Aortic smooth muscle cell (primary cell): ENCODE results near the gene URM1. TPM values are rescaled to one million over a fixed set of nuclear protein-coding genes. Genes with fewer than 3 reads are reported as not detected.

Experiments
- total RNA-seq: library from RNA; depleted of rRNA; stranded (reverse); fragments of >200 nt; gene quantifications from 2 replicates; pipeline ENCODE4 v1.2.3, GENCODE V29; 2014

URM1 gene
- total RNA-seq: 32.2 and 40.7 TPM in 2 replicates

DNA sequence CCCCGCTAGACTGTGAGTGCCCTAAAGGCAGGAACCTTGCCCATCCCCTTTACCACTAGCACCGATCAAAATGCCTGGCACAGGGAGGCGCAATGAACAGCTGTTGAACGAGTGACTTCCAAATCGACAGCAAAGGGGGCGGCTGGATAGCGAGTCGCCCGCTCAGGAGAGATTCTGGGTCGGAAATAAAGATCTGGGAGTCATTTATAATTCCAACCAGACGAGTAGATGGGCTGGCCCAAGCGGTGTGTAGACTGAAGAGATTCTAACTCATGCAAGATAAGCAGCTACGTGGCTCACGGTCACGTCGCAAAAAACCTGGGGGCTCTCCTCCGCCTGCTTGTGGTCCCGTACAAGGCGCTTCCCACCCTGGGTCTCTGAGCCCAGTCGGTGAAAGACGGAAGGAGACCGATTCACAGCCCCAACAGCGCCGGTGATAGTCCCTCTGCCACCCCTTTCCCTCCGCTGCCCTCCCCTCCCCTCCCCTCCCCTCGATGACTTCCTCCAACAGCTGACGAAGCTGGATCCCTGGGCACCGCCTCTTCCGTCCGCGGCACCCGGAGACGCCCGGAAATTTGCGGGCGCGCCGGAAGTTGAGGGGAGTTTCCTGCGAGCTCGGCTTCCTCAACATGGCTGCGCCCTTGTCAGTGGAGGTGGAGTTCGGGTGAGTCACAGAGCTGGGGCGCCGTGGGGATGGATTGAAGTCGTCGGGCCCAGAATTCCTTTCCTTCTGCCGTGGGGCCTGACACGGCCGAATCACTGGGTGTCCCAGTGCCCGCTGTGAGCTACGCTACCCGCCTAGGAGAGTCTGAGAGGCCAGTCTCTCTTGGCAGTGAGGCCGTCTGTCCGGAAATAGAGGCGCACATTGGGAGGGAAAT lies at the start of gene URM1:
URM1 (plus strand) TSS at position 623 of the 878 bp plus-strand sequence; CDS start at position 630, 7 bp downstream.

DNA sequence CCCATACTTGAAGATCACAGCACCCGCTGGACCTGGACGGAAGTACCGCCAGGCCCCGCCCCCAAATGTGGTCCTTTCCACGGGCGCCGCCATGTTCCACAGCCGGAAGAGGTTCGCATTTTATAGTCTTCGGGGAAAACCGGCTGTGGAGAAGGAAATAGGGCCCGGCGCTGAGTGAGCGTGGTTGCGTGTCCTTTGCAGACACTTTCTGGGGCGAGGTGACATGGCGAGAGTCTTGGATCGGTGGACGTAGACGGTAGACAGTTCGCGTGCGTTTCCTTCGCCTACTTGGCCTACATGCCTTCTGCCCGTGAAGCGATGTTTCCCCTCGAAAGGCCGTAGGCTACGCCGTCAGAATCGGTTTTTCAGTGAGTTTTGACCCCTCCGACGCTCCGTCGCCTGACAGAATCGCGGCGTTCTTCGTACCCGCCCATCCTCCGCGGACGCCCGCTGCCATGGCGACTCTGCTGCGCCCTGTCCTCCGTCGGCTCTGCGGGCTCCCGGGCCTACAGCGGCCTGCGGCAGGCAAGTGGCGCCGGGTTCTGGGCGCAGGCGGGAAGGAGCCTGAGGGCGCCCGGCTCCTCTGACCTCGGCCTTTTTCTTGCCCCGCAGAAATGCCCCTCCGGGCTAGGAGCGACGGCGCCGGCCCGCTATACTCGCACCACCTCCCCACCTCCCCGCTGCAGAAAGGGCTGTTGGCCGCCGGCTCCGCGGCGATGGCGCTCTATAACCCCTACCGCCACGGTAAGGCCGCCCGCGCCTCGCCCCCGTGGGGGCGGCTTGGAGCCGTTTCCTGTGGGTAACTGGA lies 48.6 kb upstream of the URM1 start, which contains the start of the genes COQ4 and TRUB2:
COQ4 (plus strand) TSS at position 436 of the 808 bp plus-strand sequence; CDS start at position 456, 20 bp downstream.
TRUB2 (minus strand) TSS at position 44 of the 808 bp plus-strand sequence; CDS start at position 5, 39 bp downstream.

DNA sequence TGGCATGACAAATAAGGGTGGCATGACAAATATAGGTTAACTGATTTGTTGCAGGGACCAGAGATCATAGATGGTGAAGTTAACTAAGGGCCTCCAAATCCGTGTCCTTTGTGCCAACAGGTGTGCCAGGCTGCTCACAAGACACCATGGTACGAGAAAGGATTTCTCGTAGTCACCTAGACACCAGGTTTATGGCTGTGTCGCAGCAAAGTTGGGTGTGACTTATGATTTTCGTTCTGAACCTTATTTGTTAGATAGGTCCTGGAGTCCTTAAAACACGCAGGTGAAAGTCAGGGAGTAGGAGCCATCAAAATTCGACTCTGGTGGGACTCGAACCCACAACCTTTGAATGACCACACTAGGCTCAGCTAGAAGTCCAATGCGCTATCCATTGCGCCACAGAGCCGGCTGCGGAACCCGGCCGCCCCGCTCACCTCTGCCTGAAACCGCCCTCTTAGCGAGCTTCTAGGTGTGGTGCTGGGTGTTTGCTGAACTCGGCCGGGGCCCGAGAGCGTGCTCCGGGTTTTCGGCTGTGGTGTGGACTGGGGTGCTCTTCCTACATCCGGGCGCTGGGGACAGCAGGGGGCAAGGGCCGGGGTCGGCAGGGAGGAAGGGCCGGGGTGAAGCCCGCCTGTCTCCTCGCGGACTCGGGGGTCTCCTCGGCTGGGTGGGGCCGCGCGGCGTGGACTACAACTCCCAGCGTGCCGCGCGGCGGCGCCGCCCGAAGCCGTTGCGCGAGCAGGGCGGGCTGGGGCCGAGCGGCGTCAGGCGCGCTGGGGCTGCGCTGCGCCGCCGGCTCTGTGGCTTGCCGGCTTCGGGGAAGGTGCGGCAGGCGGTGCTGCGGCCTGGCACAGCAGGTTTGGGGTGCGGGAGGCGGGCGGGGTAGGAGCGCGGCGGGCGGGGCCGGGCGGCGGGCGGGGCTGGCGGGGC lies 31.1 kb upstream of the URM1 start, which contains the start of gene SLC27A4:
SLC27A4 (plus strand) TSS at position 767 of the 930 bp plus-strand sequence. CDS start 2,606 bp downstream, outside the sequence.

DNA sequence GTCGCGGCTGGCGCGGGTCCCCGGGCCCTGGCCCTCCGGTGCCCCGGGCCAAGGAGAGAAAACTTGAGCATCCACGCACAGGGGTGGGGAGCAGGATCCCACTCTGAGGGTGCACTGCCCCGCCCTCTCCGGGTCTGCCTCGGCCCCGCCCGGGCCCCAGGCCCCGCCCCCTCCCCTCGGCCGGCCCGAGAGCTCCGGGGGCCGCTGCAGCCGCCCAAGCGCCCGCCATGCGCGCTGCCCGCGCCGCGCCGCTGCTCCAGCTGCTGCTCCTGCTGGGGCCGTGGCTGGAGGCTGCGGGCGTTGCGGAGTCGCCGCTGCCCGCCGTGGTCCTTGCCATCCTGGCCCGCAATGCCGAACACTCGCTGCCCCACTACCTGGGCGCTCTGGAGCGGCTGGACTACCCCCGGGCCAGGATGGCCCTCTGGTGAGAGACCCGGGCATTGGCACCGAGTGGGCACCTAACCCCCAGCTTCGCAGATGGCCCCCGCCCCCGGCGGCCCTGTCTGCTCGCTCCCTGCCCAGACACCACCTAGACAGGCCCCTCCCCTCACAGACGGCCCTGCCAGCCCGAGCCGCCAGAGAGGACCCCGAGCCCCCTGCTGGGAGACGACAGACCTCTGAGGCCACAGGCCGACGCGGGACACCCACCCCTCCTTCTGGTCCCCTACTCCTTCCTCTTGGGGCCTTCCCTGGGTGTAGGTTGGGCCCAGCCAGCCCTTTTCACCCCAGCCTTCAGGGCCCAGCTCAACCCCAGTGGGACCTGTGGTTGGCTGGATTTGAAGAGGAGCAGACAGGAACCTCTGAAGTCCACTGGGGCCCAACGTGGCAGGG lies 49.7 kb downstream of the URM1 start, which contains the start of gene CERCAM:
CERCAM (plus strand) TSS at position 207 of the 831 bp plus-strand sequence; CDS start at position 228, 21 bp downstream.

Other genes starting within 250 kb of the URM1 start
- 66.3 and 76.8 TPM in 2 replicates for gene PTGES2, start 243.6 kb upstream of the URM1 start, total RNA-seq
- gene LCN2, start 221.9 kb upstream of the URM1 start, total RNA-seq: not detected in 2 replicates
- gene BBLN, start 211.1 kb upstream of the URM1 start, total RNA-seq: 39.2 and 45.1 TPM in 2 replicates
- 18.4 and 31.7 TPM in 2 replicates for gene CIZ1, start 179.8 kb upstream of the URM1 start, total RNA-seq
- 1.1 and 3.0 TPM in 2 replicates for gene DNM1, start 168.0 kb upstream of the URM1 start, total RNA-seq
- 175 and 190 TPM in 2 replicates for gene GOLGA2, start 95.4 kb upstream of the URM1 start, total RNA-seq
- gene SWI5, start 95.1 kb upstream of the URM1 start, total RNA-seq: 43.5 and 48.9 TPM in 2 replicates
- 20.2 and 22.5 TPM in 2 replicates for gene TRUB2, start 48.9 kb upstream of the URM1 start, total RNA-seq
- 20.6 and 22.8 TPM in 2 replicates for gene COQ4, start 48.5 kb upstream of the URM1 start, total RNA-seq
- 18.6 and 21.1 TPM in 2 replicates for gene SLC27A4, start 30.8 kb upstream of the URM1 start, total RNA-seq
- gene CERCAM, start 49.5 kb downstream of the URM1 start, total RNA-seq: 67.5 and 84.1 TPM in 2 replicates
- 38.3 and 52.2 TPM in 2 replicates for gene ODF2, start 84.6 kb downstream of the URM1 start, total RNA-seq
- 21.6 and 27.0 TPM in 2 replicates for gene GLE1, start 133.3 kb downstream of the URM1 start, total RNA-seq
- gene SPTAN1, start 181.2 kb downstream of the URM1 start, total RNA-seq: 514 and 596 TPM in 2 replicates